ENCODE results near the gene RYR3. TPM values are rescaled to one million over a fixed set of nuclear protein-coding genes. Genes with fewer than 3 reads are reported as not detected.

RYR3 gene
- total and polyA plus RNA-seq, 2 donors (not counting 1 experiment from before 2014, with no cell fraction given), result 0.17 TPM; not detected in 1

DNA sequence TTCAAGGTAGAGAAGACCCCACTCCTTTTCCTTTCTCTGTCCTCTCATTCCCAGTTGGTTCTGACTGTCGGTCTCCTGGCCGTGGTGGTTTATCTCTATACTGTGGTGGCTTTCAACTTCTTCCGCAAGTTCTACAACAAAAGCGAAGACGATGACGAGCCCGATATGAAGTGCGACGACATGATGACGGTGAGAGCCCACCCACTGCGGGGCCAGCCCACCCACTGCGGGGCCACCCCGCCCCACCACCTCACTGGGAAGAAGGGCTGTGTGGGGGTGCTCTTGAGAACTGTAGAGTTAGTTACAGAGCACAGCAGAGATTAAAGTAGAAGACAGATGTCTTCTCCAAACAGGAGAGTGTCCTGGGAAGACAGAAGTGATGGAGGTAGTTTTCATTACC is 547.0 kb downstream of the RYR3 start:
- H3K36me3 ChIP-seq (ENCODE audit: control insufficient read depth, insufficient read depth, low read length), result no peaks in the 10 kb centered on the region
- no peak overlapping the region for H3K27ac ChIP-seq (ENCODE audit: insufficient read depth, low read length)
- H3K4me2 ChIP-seq (ENCODE audit: extremely low read depth, insufficient read depth, low read length), result no peak overlapping the region
- H3K27me3 ChIP-seq (ENCODE audit: control insufficient read depth, insufficient read depth, low read length), result no peaks in the 10 kb centered on the region
- H4K20me1 ChIP-seq (ENCODE audit: control insufficient read depth, extremely low read depth, insufficient read depth, low read length), result no peaks in the 10 kb centered on the region
- no peaks in the 10 kb centered on the region for H3K4me1 ChIP-seq (ENCODE audit: control insufficient read depth, extremely low read depth, insufficient read depth, low read length)
- H3K79me2 ChIP-seq (ENCODE audit: control insufficient read depth, insufficient read depth, low read length), result no peaks in the 10 kb centered on the region
- DNase-seq (ENCODE audit: low read depth in 2 of 2), result no peak
- no peak overlapping the region for H3K9ac ChIP-seq (ENCODE audit: insufficient read depth, low read length)
- H2AFZ ChIP-seq (ENCODE audit: low read length), result no peak overlapping the region
- H3K9me3 ChIP-seq (ENCODE audit: control insufficient read depth, insufficient read depth, low read depth, low read length), result no peaks in the 10 kb centered on the region
- TF ChIP-seq, protein P1, sequence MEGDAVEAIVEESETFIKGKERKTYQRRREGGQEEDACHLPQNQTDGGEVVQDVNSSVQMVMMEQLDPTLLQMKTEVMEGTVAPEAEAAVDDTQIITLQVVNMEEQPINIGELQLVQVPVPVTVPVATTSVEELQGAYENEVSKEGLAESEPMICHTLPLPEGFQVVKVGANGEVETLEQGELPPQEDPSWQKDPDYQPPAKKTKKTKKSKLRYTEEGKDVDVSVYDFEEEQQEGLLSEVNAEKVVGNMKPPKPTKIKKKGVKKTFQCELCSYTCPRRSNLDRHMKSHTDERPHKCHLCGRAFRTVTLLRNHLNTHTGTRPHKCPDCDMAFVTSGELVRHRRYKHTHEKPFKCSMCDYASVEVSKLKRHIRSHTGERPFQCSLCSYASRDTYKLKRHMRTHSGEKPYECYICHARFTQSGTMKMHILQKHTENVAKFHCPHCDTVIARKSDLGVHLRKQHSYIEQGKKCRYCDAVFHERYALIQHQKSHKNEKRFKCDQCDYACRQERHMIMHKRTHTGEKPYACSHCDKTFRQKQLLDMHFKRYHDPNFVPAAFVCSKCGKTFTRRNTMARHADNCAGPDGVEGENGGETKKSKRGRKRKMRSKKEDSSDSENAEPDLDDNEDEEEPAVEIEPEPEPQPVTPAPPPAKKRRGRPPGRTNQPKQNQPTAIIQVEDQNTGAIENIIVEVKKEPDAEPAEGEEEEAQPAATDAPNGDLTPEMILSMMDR (conservative IDR thresholded peaks at IDR 0.05 in 1 of 2, IDR thresholded peaks at IDR 0.05 in 1 of 2; ENCODE audit: low read depth in 1 of 2, low read length in 2 of 2), result no peak
- TF ChIP-seq EZH2 (IDR thresholded peaks at IDR 0.05; ENCODE audit: low read length, missing control alignments), result no peak
- no peak overlapping the region for H3K4me3 ChIP-seq (replicated peaks in 1 of 4; ENCODE audit: control extremely low read depth in 1 of 4, insufficient read depth in 1 of 4, low read depth in 3 of 4, low read length in 4 of 4)

DNA sequence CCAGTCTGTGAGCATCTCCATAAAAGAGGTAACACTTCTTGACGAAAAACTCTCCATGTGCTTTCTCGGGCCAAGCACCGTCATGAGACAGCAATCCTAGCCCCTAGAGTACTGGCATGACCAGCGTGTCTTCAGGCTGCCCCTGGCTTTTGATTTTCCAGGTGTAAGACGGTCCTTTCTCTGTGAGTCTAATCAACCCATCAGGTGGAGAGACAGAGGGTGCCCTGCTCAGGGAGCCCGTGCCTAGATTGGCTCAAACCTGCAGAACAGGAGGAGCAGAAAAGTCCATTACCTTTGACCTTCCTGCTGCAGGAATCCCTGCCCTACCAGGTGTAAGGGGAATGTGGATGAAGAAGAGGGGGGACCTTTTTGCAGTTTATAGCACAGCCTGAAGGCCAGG is 548.1 kb downstream of the RYR3 start:
- Histone ChIP-seq H4K20me1 (ENCODE audit: control insufficient read depth, extremely low read depth, insufficient read depth, low read length) (no peaks in the 10 kb centered on the region), H3K9ac (ENCODE audit: insufficient read depth, low read length) (no peak overlapping the region), H3K27me3 (ENCODE audit: control insufficient read depth, insufficient read depth, low read length) (no peaks in the 10 kb centered on the region), H3K27ac (ENCODE audit: insufficient read depth, low read length) (no peak overlapping the region), H3K36me3 (ENCODE audit: control insufficient read depth, insufficient read depth, low read length) (no peaks in the 10 kb centered on the region), H3K9me3 (ENCODE audit: control insufficient read depth, insufficient read depth, low read depth, low read length) (no peaks in the 10 kb centered on the region), H3K4me1 (ENCODE audit: control insufficient read depth, extremely low read depth, insufficient read depth, low read length) (no peaks in the 10 kb centered on the region), H3K4me2 (ENCODE audit: extremely low read depth, insufficient read depth, low read length) (no peak overlapping the region), H3K4me3 (replicated peaks in 1 of 4; ENCODE audit: control extremely low read depth in 1 of 4, insufficient read depth in 1 of 4, low read depth in 3 of 4, low read length in 4 of 4) (no peak overlapping the region), H2AFZ (ENCODE audit: low read length) (no peak overlapping the region), H3K79me2 (ENCODE audit: control insufficient read depth, insufficient read depth, low read length) (no peaks in the 10 kb centered on the region)
- DNase-seq (ENCODE audit: low read depth in 2 of 2), result no peak
- TF ChIP-seq EZH2 (IDR thresholded peaks at IDR 0.05; ENCODE audit: low read length, missing control alignments), result no peak
- TF ChIP-seq, protein P1 (conservative IDR thresholded peaks at IDR 0.05 in 1 of 2, IDR thresholded peaks at IDR 0.05 in 1 of 2; ENCODE audit: low read depth in 1 of 2, low read length in 2 of 2), result no peak

DNA sequence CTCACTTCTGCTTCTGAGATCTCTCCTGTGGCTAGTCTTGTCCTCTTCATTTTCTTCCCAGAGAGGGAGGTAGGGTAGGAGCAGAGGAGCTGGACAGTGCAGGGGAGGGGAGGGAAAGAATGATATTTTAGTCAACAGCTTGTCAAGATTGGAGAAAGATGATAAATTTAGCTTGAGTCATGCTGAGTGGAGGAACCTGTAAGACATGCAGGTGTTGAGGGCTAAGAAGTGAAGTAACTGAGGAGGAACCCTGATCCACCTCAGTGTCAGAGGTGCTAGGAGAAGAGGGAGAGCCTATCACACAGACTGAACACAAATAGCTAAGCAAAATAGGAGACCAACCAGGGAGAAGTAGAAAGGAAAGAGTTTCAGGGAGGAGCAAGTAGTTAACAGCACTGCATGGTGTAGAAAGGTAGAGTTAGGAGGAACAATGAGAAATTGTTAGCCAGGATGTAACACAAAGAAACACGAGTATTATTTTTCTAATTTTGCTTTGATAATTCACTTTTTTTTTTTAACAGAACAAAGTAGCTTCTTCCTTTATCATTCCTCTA is 549.3 kb downstream of the RYR3 start:
- Histone ChIP-seq H3K4me2 (ENCODE audit: extremely low read depth, insufficient read depth, low read length) (no peak overlapping the region), H3K9me3 (ENCODE audit: control insufficient read depth, insufficient read depth, low read depth, low read length) (no peaks in the 10 kb centered on the region), H3K4me1 (ENCODE audit: control insufficient read depth, extremely low read depth, insufficient read depth, low read length) (no peaks in the 10 kb centered on the region), H3K36me3 (ENCODE audit: control insufficient read depth, insufficient read depth, low read length) (no peaks in the 10 kb centered on the region), H4K20me1 (ENCODE audit: control insufficient read depth, extremely low read depth, insufficient read depth, low read length) (no peaks in the 10 kb centered on the region), H3K27me3 (ENCODE audit: control insufficient read depth, insufficient read depth, low read length) (no peaks in the 10 kb centered on the region), H3K9ac (ENCODE audit: insufficient read depth, low read length) (no peak overlapping the region), H3K27ac (ENCODE audit: insufficient read depth, low read length) (no peak overlapping the region), H2AFZ (ENCODE audit: low read length) (no peak overlapping the region), H3K4me3 (replicated peaks in 1 of 4; ENCODE audit: control extremely low read depth in 1 of 4, insufficient read depth in 1 of 4, low read depth in 3 of 4, low read length in 4 of 4) (no peak overlapping the region), H3K79me2 (ENCODE audit: control insufficient read depth, insufficient read depth, low read length) (no peaks in the 10 kb centered on the region)
- no peak for TF ChIP-seq EZH2 (IDR thresholded peaks at IDR 0.05; ENCODE audit: low read length, missing control alignments)
- TF ChIP-seq, protein P1 (conservative IDR thresholded peaks at IDR 0.05 in 1 of 2, IDR thresholded peaks at IDR 0.05 in 1 of 2; ENCODE audit: low read depth in 1 of 2, low read length in 2 of 2), result no peak
- no peak for DNase-seq (ENCODE audit: low read depth in 2 of 2)
